ENCODE data around the gene TUT4.

Gene TUT4

GRCh38 chr1:52502789-52503188, 50.1 kb downstream of the TUT4 start:
- TF ChIP-seq CTCF (conservative IDR thresholded peaks at IDR 0.05; ENCODE audit: low read depth, low read length): no peak

GRCh38 chr1:52487632-52488031, 65.3 kb downstream of the TUT4 start:
- DNase-seq (ENCODE audit: low read depth): no peak
- TF ChIP-seq CTCF (conservative IDR thresholded peaks at IDR 0.05; ENCODE audit: low read depth, low read length): no peak
- no peak overlapping the region for H3K4me3 ChIP-seq (ENCODE audit: low read length)

More at GRCh38 chr1:52502789-52503188, 50.1 kb downstream of the TUT4 start:
- H3K4me3 ChIP-seq (ENCODE audit: low read length): no peak overlapping the region
- DNase-seq (ENCODE audit: low read depth): no peak

- DNase-seq (ENCODE audit: low read depth): no peak
- TF ChIP-seq CTCF (conservative IDR thresholded peaks at IDR 0.05; ENCODE audit: low read depth, low read length): no peak
- H3K4me3 ChIP-seq (ENCODE audit: low read length): no peak overlapping the region
Observed at GRCh38 chr1:52482326-52483004, 70.4 kb downstream of the TUT4 start.

- no peak for DNase-seq (ENCODE audit: low read depth)
- no peak overlapping the region for H3K4me3 ChIP-seq (ENCODE audit: low read length)
Observed at GRCh38 chr1:52479076-52479475, 73.8 kb downstream of the TUT4 start.

GRCh38 chr1:52477876-52478275, 75.0 kb downstream of the TUT4 start:
- no peak for TF ChIP-seq CTCF (conservative IDR thresholded peaks at IDR 0.05; ENCODE audit: low read depth, low read length)
- DNase-seq (ENCODE audit: low read depth): no peak
- H3K4me3 ChIP-seq (ENCODE audit: low read length): no peak overlapping the region

More at GRCh38 chr1:52479076-52479475, 73.8 kb downstream of the TUT4 start:
- no peak for TF ChIP-seq CTCF (conservative IDR thresholded peaks at IDR 0.05; ENCODE audit: low read depth, low read length)

- DNase-seq (ENCODE audit: low read depth): no peak
- no peak for TF ChIP-seq CTCF (conservative IDR thresholded peaks at IDR 0.05; ENCODE audit: low read depth, low read length)
- H3K4me3 ChIP-seq (ENCODE audit: low read length): no peak overlapping the region
Observed at GRCh38 chr1:52476943-52477342, 75.9 kb downstream of the TUT4 start.

GRCh38 chr1:52474807-52475206, 78.1 kb downstream of the TUT4 start:
- TF ChIP-seq CTCF (conservative IDR thresholded peaks at IDR 0.05; ENCODE audit: low read depth, low read length): no peak
- H3K4me3 ChIP-seq (ENCODE audit: low read length): no peak overlapping the region
- no peak for DNase-seq (ENCODE audit: low read depth)

All from retinal pigment epithelial cell (primary cell).